GM21447 (cell line): Measurements from ENCODE around the gene OR8A1.

Experiments
- ATAC-seq: cut with Tn5 transposase; IDR thresholded peaks from one replicate; pipeline ENCODE4 v1.9.1; 2021; ENCODE audit not compliant: unreplicated experiment

Gene OR8A1

DNA sequence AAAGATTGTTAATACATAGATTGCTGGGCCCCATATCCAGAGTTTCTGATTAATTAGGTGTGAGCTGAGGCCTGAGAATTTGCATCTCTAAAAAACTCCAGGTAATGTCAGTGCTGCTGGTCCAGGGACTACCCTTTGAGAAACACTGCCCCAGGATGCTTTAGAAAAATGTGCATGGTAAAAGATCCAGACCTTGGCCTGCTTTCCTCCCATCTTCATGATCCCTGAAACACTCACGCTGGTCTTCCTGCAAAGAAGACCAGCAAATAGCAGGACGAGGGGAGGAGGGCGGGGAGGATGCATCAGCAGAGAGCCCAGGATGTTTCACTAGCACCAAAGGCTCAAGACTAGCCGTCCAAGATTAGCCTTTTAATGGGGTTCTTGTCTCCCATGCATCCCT, at the start of gene OR8A1:
Gene OR8A1 (plus strand): TSS at position 301 of the 400 bp plus-strand sequence. CDS start 123 bp downstream, outside the sequence.
- ATAC-seq, result no peak

DNA sequence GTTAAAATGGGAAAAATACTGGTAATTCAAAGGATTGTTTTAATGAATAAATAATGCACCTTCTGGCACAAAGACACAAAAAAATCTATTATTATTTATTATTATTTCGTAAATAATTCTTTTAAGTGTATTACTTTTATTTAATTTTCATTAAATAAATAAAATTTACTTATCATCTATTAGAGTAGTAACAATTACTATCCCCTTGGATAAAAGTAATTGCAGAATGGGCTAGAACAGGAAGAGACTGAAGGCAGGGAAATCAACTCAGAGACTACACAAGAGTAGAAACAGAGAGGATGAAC, 49.3 kb upstream of the OR8A1 start:
- no peak for ATAC-seq

DNA sequence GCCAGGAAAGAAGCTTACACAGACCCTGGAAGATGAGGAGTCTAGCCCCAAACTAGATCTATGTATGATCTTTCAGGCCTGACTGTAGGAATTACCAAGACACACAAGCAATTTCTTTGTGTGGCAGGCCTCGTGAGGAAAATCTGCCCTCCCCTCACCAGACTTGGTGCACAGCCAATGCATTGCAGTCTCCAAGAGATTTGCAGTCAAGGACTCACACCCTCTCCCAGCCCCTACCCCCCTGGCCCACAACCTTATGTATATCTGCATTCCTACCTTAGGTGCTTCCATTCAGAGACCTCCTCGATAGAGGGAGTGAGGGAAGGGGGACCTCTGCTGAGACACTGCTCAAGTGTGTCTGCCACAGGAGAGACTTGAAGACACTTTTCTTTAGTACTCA, 36.2 kb upstream of the OR8A1 start:
- ATAC-seq, result no peak

DNA sequence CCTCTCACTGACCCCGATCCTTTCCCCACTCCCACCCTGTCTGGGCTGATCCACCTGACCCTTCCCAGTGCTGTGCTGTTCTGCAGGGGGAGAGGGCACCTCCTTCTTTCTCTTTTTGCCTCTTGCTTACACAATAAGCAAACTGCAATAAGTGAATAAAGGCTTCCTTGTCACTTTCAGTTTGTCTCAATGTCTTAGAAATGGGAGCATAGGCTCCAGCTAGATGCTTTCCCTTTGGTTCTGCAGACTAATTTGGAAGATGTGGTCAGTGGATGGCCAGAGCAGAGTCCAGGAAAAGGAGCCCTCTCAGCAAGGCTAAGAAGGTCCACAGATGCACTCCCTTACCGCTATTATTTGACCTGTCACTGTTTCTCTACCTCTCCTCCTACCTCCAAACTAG, 35.7 kb upstream of the OR8A1 start:
- no peak for ATAC-seq

DNA sequence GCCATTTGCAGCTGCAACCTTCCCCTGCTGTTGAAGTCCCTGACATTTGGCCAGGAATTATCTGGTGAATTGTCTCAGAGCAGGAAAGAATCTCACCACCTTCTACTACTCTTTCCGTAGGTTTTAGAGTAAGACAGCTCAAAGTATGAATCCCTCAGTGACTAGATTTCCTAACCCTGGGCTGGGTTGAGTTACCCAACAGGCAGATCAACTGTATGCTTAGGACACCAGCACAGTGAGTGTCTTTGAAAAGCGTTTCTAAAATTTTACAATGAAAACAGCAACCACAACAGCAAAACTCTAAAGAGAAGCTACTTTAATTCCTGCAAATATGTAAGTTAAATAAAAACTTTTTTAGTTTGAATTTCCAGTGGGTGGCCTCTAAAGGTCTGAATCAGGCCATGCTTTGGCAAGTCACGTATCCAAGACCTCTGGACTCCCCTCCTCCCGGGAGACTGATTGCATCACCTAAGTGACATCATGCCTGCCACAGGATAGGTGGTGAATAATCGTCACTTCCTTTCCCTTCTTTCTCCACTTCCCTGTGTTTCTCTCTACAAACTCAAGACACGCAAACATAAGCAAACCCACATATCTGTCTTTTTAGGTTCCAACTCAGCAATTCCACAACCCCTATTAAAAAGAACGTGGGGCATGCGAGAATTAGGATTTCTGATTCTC, 34.1 kb upstream of the OR8A1 start:
- ATAC-seq, result no peak

DNA sequence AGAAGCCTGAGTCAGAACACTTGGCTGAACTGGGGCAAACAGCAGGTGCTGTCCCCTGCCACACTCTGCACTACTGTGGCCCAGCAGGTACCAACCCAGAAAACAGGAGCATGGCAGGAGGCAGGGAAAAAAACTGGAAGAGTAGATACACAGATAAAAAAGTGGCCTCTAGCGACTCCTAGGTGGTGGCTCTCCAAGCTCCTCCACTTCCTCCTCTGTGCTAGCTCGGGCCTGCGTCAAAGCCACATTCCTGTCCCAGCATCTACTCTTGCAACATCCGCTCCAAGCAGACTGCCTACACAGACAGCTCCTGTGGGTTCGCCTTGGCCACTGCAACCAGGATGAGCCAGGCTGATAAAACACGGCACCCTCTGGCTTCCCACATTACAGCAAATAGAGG, 33.3 kb upstream of the OR8A1 start:
- no peak for ATAC-seq

DNA sequence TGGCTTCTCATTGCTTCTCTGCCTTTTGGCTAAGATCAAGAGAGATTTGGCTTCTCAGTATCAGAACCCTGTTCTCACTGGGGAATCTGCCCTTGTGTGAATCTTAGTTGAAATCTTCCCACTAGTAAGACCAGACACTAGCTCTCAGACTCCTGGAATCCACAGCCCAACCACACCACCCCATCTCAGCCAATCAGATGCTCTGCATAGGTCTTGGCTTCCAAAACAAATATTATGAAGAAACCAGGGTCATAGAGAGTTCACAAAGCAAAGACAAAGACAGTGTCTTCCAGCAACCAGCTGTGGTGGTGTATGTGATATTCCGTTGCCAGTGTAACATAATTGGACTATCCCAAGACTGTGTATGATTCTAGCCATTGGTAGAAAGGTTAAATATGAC, 31.8 kb upstream of the OR8A1 start:
- no peak for ATAC-seq

DNA sequence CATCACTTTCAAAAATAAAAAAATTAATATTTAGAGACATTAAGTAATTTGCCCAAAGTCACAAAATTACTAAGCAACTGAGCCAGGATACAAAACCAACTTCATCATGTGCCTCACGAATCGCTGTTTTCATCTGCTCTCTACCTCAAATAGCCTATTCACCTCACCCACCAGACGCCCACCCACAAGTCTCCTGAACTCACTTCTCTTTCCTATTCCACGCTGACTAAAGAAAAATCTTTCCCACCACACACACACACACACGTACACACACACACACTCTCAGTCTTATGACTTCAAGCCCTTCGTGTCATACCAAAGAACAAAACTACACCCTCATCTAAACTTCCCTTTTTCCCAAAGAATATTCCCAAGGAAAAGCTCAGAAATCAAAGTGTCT, 28.6 kb upstream of the OR8A1 start:
- no peak for ATAC-seq

DNA sequence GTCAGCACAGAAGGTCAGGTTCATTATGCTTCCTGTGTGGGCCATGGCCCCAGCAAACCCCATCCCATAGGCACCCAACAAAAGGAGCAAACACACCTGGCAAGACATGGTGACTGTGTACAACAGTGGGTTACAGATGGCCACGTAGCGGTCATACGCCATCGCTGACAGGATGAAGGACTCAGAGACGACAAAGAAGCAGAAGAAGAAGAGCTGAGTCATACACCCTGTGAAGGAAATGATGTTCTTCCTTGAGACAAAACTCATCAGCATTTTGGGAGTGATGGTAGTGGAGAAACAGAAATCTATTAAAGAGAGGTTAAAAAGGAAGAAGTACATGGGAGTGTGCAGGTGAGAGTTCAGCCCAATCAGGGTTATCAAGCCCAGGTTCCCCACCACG, 26.7 kb upstream of the OR8A1 start:
- ATAC-seq, result no peak

DNA sequence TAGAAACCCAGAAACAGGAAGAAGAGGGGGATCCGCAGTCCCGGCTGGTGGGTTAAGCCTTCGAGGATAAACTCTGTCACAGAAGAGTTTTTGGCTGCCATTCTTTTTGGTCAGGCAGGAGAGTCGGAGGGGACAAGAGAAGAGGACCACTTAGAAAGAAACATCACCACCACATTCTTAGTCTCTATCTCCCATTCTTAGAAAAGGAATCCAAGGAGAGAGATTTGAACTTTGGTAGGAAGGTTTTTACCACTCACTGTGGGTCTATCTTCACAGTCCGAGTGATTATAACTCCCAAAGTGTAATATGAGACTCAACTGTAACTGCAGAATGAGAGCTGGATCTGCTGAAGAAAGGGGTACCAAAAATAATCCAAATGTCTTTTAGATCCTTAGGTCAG, 26.2 kb upstream of the OR8A1 start, which contains the start of gene OR8B12:
Gene OR8B12 (minus strand): TSS at position 101 of the 400 bp plus-strand sequence. CDS start 0 bp downstream, at position 101.
- no peak for ATAC-seq

DNA sequence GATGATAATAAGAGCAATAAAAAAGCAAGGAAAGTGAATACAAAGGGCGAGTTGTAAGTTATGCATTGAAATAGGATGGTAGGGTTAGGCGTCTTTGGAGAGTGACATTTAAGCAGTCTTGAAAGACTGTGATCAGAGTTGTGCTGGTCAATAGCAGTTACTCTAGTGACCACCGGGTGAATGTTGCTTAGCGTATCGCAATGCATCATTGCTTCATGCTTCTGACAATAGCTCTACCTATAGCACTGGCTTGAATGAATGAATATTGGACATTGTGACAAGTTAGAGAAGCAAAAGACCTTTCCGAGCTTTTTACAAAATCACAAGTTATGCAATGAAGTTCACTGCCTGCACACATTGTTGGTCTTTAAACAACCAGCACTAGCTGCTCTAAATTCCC, 18.6 kb upstream of the OR8A1 start:
- no peak for ATAC-seq

DNA sequence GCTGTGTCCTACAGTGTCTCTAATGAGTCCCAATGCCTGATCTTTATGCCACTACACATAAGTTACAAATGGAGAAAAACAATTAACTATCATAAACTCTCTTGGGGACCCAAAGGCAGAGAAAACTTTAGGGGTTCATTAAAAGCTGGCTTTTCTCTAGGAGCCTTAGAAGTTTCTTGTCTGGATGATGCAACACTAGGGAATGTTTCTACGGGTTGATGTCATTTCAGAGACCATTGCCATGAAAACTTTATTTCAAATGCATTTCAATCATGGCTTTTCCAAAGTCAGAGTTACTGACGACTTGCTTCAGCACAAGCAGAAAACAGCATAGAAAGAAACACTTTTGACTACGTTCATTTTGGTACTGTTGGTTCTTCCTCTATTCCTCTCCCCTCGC, 17.8 kb upstream of the OR8A1 start:
- ATAC-seq, result no peak

DNA sequence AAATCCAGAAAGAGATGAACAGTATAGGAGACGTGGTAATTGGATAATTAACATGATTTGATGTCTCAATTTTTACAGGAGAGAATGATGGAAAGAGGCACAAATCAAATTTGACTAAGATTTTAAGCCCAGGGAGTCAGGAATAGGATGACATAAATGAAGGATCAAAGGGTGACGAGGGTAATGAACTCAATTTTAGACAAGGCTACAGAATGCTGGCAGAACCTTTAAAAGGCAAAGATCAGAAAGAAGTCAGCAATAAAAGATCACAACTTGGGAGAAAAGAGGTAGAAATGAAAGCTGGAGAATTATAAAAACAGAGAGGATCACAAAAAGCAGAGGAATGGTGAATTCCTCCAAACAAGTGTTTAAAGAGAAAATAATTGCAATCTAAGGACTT, 13.0 kb upstream of the OR8A1 start:
- ATAC-seq, result no peak

DNA sequence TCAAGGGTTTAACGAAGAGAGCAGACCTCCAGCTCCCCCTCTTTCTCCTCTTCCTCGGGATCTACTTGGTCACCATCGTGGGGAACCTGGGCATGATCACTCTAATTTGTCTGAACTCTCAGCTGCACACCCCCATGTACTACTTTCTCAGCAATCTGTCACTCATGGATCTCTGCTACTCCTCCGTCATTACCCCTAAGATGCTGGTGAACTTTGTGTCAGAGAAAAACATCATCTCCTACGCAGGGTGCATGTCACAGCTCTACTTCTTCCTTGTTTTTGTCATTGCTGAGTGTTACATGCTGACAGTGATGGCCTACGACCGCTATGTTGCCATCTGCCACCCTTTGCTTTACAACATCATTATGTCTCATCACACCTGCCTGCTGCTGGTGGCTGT, 363 bp downstream of the OR8A1 start:
- no peak for ATAC-seq

DNA sequence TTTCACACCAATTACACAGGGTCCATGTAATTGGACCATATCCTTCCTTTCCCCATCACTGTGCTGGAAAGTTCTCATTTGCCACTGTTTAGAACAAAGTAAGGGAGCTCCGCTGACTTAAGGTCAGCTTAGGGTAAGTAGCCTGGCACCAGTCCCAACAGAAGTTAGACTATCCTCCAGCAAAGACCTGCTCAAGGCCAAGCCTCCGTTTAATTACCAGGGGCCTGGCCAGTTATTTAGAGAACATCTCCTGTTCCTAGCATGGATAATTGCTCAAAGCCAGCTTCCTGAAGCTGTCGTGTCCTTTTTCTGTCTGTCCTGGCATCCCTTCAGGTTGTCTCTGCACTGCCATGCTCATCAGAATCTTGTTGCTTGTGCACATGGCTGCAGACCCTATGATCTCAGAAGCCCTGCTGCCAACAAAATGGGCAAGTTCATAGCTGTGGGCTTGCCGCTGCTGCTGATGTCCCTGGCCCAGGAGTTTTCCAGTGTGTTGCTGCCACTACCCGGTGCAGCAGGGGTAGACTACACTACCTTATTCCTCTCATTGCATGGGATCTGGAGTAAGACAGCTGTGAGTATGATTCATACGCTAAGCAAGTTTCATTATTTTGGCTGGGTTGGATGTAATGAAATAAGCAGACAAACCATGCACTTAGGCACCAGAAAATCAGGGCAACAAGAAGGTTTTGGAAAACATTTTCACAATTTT, 8.1 kb downstream of the OR8A1 start:
- no peak for ATAC-seq

DNA sequence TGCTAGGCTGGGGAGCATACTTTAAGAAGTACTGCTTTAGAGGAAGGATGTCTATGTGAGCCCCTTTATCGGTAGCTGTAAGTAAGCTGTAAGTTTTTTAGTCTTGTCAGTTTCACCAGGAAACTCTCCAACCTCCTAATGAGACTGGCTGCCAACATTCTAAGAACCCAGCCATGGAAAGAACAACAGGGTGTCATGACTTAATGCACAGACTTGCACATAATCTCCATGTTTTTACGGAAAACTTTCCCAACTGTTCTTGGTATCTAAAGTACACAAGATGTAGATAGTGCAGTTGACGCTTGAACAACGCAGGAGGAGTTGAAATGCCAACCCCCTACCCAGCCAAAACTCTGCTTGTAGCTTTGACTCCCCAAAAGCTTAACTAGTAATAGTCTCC, 9.0 kb downstream of the OR8A1 start:
- ATAC-seq, result no peak

DNA sequence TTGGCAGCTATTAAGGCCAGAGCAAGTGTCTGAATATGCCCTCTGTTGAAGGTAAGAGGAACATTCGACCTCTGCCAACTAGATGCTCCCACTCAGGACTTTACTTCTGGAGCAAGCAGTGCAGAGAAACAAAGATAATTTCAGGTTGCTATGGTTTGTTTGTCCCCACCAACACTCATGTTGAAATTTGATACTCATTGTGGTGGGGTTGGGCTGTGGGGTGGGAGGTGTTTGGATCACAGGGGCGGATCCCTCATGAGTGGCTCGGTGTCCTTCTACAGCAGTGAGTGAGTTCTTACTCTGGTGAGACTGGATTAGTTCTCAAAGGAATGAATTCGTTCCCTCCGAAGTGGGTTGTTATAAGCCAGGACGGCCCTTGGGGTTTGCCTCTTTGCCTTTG, 12.0 kb downstream of the OR8A1 start:
- no peak for ATAC-seq

DNA sequence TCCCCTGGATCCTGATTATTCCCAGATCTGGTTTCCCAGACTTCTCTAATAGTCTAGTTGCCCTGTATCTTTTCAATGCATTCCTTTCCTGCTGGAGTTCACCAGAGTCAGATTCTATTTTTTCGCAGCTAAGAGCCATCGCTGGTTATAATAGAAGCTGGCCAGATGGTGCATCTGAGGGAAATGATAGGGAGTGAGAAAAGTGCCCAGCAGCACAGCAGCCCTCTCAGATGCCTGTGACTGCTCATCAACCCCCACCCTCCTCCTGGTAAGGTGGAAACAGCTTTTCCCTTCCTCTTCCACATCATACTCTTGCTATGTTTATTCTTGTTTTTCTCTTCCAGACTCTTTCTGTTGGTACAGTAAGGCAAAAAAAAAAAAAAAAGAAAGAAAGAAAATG, 12.8 kb downstream of the OR8A1 start:
- no peak for ATAC-seq

DNA sequence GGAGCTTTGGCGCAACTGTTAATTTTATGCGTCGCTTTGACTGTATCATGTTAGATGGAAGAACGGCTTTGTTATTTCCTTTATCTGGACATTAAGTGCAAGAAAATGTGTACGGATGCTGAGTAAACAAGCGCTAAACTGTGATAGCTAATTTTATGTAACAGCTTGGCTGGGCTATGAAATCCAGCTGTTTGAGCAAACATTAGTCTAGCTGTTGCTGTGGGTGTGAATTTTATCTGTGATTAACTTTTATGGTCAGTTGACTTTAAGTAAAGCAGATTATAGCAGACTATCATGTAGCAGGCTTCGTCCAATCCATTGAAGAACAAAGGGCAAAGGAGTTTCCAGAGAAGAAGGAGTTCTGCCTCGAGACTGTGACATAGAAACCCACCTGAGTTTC, 14.0 kb downstream of the OR8A1 start:
- ATAC-seq, result no peak

DNA sequence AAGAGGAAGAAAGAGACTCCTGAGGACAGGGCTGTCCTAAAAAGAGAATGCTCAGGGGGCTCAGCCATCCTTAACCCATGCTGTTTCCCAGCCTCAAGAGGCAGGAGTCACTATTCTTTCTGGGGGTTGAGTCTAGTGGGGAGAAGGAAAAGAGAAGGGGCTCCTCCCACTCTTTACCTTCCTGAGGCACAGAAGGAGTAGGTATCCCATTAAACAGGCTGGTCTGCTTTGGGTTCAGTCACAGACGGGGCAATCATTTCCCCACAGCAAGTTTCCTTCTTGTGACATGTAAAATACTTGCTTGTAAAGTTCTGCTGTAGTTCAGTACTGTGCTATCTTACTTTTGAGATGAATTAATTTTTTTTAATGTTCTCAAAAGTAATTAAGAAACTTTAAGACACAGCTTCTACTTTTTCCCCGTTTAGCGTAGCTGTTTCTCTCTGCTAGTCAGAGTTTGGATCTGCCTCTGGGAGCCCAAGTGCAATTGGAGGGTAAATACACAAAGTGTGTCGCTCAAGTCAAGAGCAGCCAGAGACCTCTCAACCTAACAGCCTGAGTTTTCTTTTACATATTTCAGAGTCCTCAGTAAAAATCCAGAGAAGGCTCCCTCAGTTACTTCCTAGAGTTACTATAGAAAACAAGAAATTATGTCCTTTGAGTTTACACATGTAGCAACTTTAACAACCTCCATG, 15.0 kb downstream of the OR8A1 start:
- no peak for ATAC-seq

DNA sequence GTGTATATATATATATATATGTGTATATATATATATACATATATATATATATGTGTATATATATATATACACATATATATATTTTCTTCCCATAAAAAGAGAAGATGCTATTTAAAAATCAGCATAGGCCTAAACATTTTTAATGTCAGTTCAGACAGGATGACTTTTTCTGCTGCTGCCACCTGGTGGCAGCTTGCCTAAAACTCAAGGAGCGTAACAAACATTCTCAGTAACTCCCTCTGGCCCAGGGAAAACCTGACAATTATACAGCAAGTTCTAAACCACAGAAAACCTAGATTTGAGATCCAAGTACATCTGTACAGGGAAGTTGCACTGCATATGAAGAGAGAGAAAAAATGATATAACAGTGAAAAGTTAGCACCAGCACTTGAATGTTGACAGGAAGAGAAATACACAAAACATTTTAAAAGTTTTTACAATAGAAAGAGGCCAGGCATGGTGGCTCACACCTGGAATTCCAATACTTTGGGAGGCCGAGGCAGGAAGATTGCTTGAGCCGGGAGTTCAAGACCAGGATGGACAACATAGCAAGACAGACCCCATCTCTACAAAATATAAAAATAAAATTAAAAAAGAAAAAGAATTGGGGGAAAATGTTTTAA, 16.6 kb downstream of the OR8A1 start:
- ATAC-seq, result peak; percentile 76

DNA sequence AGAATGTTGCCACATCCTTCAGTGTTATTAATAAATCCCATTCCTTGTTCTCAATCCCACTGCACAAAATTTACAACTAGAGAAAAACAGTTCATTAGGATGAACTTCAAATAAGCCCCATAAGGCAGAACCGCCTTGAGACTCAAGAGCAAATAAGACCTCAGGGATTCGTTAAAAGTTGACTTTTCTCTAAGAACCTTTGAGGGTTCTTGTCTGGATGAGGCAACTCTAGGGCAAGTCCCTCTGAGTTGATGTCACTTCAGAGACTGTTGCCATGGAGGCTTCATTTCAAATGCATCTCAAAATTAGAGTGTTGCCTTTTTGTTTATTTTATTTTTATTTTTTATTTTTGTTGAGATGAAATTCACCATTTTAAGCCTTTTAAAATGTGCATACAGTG, 21.6 kb downstream of the OR8A1 start:
- ATAC-seq, result no peak
